Spleen (tissue), 11 donors: ENCODE results near the gene THUMPD3. TPM values are rescaled to one million over a fixed set of nuclear protein-coding genes. Genes with fewer than 3 reads are reported as not detected.

Source experiments
- DNase-seq: peaks from one replicate; pipeline ENCODE4 v3.0.0-alpha.2; 2020
- H3K27ac ChIP-seq, 8 donors: fragments of 200-600 bp; sonication (generic) in 7 of 8; 1 replicate in 4 of 8; 2 replicates in 4 of 8; pipeline versions ENCODE4 v1.5.0 to v1.8.0; 2016 to 2021; ENCODE audit warnings: inconsistent platforms in 4 of 8, mild to moderate bottlenecking in 4 of 8, moderate library complexity in 1 of 8
- H3K27me3 ChIP-seq, 7 donors: fragments of 200-600 bp; sonication (generic) in 6 of 7; replicated peaks in 1 of 7; 1 replicate in 4 of 7; 2 replicates in 3 of 7; pipeline versions ENCODE4 v1.5.0 to v1.8.0; 2016 to 2021; ENCODE audit warnings: inconsistent platforms in 3 of 7, mild to moderate bottlenecking in 1 of 7
- H3K36me3 ChIP-seq, 6 donors: fragments of 200-600 bp; sonication (generic) in 5 of 6; 1 replicate in 4 of 6; 2 replicates in 2 of 6; pipeline versions ENCODE4 v1.5.0 to v1.8.0; 2016 to 2021; ENCODE audit warnings: inconsistent platforms in 2 of 6
- H3K4me1 ChIP-seq, 6 donors: fragments of 200-600 bp; sonication (generic) in 5 of 6; 1 replicate in 3 of 6; 2 replicates in 3 of 6; pipeline versions ENCODE4 v1.5.0 to v1.8.0; 2016 to 2021; ENCODE audit warnings: inconsistent platforms in 3 of 6
- H3K4me3 ChIP-seq, 8 donors: fragments of 200-600 bp; sonication (generic) in 7 of 8; 1 replicate in 4 of 8; 2 replicates in 4 of 8; pipeline versions ENCODE4 v1.5.0 to v1.8.0; 2016 to 2021; ENCODE audit warnings: inconsistent platforms in 4 of 8, mild to moderate bottlenecking in 4 of 8, moderate library complexity in 2 of 8
- H3K9me3 ChIP-seq, 8 donors: fragments of 200-600 bp; sonication (generic) in 7 of 8; 1 replicate in 4 of 8; 2 replicates in 4 of 8; pipeline versions ENCODE4 v1.5.0 to v1.8.0; 2016 to 2021; ENCODE audit warnings: inconsistent platforms in 4 of 8
- POLR2A ChIP-seq, 3 donors: fragments of 450-650 bp; IDR thresholded peaks; one replicate each; pipeline ENCODE4 v1.5.1; 2017; ENCODE audit warnings: antibody characterized with exemption in 3 of 3, mild to moderate bottlenecking in 1 of 3
- POLR2AphosphoS5 ChIP-seq, 3 donors: sonication (generic); formaldehyde crosslinking; IDR thresholded peaks; one replicate each; pipeline ENCODE4 v1.5.1; 2017; ENCODE audit warnings: antibody characterized with exemption in 3 of 3
- WGBS, 5 donors: extraction: QIAGEN DNeasy Blood & Tissue Kit in 3 of 5; methylation state at CpG; one replicate each; pipeline versions ENCODE4 v1.1.5 to v1.1.7; 2013 to 2018; 5-methylcytosine and 5-hydroxymethylcytosine counted together
- intact Hi-C: fragments of 100-400 bp; cut with DNase I; formaldehyde crosslinking; loops from one replicate; pipeline ENCODE4 v1.15.0; 2023; ENCODE audit warnings: low total_unique reads
- polyA plus RNA-seq, 3 donors: library from polyadenylated mRNA; stranded (reverse); fragments of 200-250 nt; gene quantifications; one replicate each; pipeline ENCODE4 v1.2.1, GENCODE V29; 2013
- total RNA-seq, 7 donors: library from RNA; depleted of rRNA in 3 of 7; stranded (reverse); fragments of >200 nt in 3 of 7; fragmentation: NEBNext Ultra II Directional in 4 of 7; extraction: Animal tissue kit (Norgen Biotek cat#: 25700) in 4 of 7; gene quantifications; one replicate each; pipeline versions ENCODE4 v1.1.0 to v1.2.1, GENCODE V29; 2016 to 2021
- TF ChIP-seq, protein P1 (sequence below), 11 experiments: fragments of 200-600 bp in 7 of 11; fragments of 450-650 bp in 4 of 11; sonication (generic) in 4 of 11; IDR thresholded peaks in 8 of 11; conservative IDR thresholded peaks in 3 of 11; 1 replicate in 7 of 11; 2 replicates in 4 of 11; pipeline versions ENCODE4 v1.4.0 to v1.8.0; 2016 to 2021; ENCODE audit warnings: antibody characterized with exemption in 11 of 11, inconsistent platforms in 4 of 11, mild to moderate bottlenecking in 1 of 11
- donor health status: healthy with polysubstance abuse.
- donor health status: DM: no; HTN: no; CAD: no; lungs with moderate emphysema.
- donor health status: DM: no; HTN: no; CAD: no.
- donor health status: Bipolar disorder and iron deficiency.
- donor health status: healthy.
- donor health status: DM: no; HTN: no; CAD: no.
- donor health status: DM: yes; HTN: yes; CAD: no.

The THUMPD3 gene
- total and polyA plus RNA-seq, 10 donors = 16.3 to 36.8 (median 23.8) TPM

DNA sequence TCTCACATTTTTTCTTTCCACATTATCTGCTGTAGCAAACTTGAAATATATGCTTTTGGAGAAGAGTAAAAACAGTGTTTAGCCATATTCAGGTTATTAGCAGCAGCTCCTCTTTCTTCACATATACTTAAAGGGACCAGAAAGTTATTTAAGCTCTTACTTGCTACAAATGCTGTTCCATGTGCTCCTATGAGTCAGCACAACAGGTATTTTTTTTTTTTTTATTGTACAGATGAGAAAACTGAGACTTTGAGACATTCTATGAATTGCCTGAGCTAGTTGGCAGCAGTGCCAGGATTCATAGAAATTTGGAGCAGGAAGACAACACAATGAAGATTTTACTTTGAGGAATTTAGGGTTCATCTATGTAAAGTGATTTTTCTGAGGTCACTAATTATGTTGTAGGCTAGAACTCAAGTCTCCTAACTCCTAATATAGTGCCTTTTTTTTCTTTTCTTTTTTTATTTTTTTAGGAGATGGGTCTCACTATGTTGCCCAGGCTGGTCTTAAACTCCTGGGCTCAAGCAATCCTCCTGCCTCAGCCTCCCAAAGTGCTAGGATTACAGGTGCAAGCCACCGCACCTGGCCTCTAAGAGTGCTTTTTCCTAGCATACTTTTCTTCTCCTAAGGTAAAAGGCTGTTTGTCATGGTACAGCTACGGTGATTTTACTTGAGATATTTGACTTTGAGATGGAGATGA, 58.1 kb downstream of the THUMPD3 start:
- 92 to 97% (median 93%) methylated on average over 2 of the region's 2 CpGs for WGBS, 5 donors
- no peaks in the 10 kb centered on the region for H3K9me3 ChIP-seq
- H3K36me3 ChIP-seq = peaks cover 0 to 34% (median 2%) of the 10 kb centered on the region in 6 donors
- H3K4me3 ChIP-seq = no peak overlapping the region
- TF ChIP-seq, protein P1, sequence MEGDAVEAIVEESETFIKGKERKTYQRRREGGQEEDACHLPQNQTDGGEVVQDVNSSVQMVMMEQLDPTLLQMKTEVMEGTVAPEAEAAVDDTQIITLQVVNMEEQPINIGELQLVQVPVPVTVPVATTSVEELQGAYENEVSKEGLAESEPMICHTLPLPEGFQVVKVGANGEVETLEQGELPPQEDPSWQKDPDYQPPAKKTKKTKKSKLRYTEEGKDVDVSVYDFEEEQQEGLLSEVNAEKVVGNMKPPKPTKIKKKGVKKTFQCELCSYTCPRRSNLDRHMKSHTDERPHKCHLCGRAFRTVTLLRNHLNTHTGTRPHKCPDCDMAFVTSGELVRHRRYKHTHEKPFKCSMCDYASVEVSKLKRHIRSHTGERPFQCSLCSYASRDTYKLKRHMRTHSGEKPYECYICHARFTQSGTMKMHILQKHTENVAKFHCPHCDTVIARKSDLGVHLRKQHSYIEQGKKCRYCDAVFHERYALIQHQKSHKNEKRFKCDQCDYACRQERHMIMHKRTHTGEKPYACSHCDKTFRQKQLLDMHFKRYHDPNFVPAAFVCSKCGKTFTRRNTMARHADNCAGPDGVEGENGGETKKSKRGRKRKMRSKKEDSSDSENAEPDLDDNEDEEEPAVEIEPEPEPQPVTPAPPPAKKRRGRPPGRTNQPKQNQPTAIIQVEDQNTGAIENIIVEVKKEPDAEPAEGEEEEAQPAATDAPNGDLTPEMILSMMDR (IDR thresholded peaks at IDR 0.05 in 8 of 11, conservative IDR thresholded peaks at IDR 0.05 in 3 of 11) = no peak
- TF ChIP-seq POLR2AphosphoS5 (IDR thresholded peaks at IDR 0.05) (no peak), POLR2A (IDR thresholded peaks at IDR 0.05) (no peak)
- intact Hi-C loops = no loop called here
- peaks cover 18 to 86% (median 59%) of the 10 kb centered on the region in 6 donors for H3K4me1 ChIP-seq
- DNase-seq = no peak
- peak overlapping the region in 1 of 8 donors; percentile 22 for H3K27ac ChIP-seq
- no peaks in the 10 kb centered on the region for H3K27me3 ChIP-seq

DNA sequence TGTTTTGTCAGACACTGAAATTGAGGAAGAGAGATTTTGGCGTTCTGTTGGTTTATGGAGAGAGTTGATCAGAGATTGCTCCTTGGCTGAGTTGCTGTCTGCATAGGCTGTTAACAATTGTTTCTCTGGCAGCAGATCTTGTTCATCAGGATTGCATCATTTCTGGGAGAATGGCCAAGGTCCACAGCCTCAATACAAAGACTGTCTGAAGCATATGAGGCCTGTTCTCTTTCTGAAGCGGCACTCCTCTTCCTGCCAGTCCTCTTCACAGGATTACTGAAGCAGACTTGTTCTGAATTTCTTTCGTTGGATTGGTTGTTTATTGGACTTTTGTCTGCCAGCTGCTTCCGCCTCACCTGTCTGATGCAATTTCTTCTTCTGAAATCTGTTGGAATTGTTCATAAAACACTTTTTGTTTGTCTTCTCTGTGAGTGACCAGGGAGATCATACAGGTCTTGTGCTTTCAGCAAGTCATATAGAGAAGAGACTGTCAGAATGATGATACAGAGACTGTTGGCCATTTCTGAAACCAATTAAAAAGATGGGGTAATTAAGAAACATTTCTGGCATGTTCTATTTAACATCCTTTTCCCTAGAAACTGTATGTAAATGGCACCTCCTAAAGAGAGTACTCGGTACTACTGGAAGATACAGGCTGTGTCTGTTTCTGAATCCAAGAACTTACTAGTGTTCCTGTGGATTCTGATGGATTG, 60.0 kb downstream of the THUMPD3 start:
- H3K4me1 ChIP-seq = peaks cover 18 to 82% (median 52%) of the 10 kb centered on the region in 6 donors
- H3K4me3 ChIP-seq = no peak overlapping the region
- H3K27me3 ChIP-seq = no peaks in the 10 kb centered on the region
- WGBS, 5 donors = 28 to 48% (median 39%) methylated on average over 5 of the region's 5 CpGs
- H3K36me3 ChIP-seq = peaks cover 0 to 49% (median 19%) of the 10 kb centered on the region in 6 donors
- no peaks in the 10 kb centered on the region for H3K9me3 ChIP-seq
- peak overlapping the region; percentile 45 to 80 (median 68) for H3K27ac ChIP-seq
- TF ChIP-seq POLR2AphosphoS5 (IDR thresholded peaks at IDR 0.05) (peak in 1 of 3 donors; percentile 76), POLR2A (IDR thresholded peaks at IDR 0.05) (no peak)
- TF ChIP-seq, protein P1 (IDR thresholded peaks at IDR 0.05 in 8 of 11, conservative IDR thresholded peaks at IDR 0.05 in 3 of 11) = peak in 7 of 11 experiments; percentile 16 to 61 (median 34)
- intact Hi-C loops = no loop called here
- DNase-seq = no peak

DNA sequence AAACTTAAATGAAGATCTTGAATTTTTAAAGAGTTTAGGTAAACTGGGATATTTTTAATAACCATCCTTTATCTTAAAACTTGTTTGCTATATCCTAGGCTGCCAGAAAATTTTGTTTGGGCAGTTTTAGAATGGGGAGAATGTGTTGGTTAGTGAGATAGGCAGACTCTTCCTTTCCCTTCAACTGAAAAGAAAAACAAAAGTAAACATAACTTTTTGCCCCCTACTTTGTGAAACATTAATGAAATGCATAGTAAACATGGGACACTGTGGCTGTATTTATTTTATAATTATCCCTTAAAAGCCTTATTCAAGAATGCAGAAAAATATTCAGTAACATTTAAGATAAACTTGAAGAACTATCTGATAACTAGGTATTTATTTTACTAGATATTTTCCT, 65.6 kb downstream of the THUMPD3 start:
- Histone ChIP-seq H3K27ac (peak overlapping the region in 1 of 8 donors; percentile 2), H3K4me1 (peaks cover 3 to 30% (median 9%) of the 10 kb centered on the region in 6 donors), H3K9me3 (no peaks in the 10 kb centered on the region), H3K36me3 (peaks cover 1 to 93% (median 69%) of the 10 kb centered on the region in 6 donors), H3K27me3 (no peaks in the 10 kb centered on the region), H3K4me3 (no peak overlapping the region)
- DNase-seq = no peak
- TF ChIP-seq POLR2A (IDR thresholded peaks at IDR 0.05) (no peak), POLR2AphosphoS5 (IDR thresholded peaks at IDR 0.05) (no peak)
- TF ChIP-seq, protein P1 (IDR thresholded peaks at IDR 0.05 in 8 of 11, conservative IDR thresholded peaks at IDR 0.05 in 3 of 11) = no peak
- intact Hi-C loops = no loop called here

DNA sequence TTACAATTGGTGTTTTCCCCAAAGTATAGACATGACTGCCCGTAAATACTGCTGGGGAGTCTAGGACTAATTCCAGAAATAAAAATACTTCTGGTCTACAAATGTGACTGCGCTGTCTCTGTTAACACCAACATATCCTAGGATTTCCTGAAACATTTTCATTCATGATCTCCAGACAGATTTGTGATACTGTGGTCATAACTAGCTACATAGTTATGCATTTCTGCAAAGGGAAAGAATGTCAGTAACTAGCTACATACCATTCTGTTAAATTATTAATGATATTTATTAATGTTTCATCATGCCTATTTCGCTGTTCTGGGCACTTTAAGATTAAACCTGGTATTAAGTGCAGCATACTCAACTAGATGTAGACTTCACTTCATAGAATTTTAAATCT, 67.9 kb downstream of the THUMPD3 start:
- Histone ChIP-seq H3K4me1 (peaks cover 0 to 16% (median 0%) of the 10 kb centered on the region in 6 donors), H3K36me3 (peaks cover 5 to 100% (median 90%) of the 10 kb centered on the region in 6 donors), H3K9me3 (no peaks in the 10 kb centered on the region), H3K27ac (no peak overlapping the region), H3K4me3 (no peak overlapping the region), H3K27me3 (no peaks in the 10 kb centered on the region)
- TF ChIP-seq POLR2AphosphoS5 (IDR thresholded peaks at IDR 0.05) = no peak
- TF ChIP-seq, protein P1 (IDR thresholded peaks at IDR 0.05 in 8 of 11, conservative IDR thresholded peaks at IDR 0.05 in 3 of 11) = no peak
- TF ChIP-seq POLR2A (IDR thresholded peaks at IDR 0.05) = no peak
- intact Hi-C loops = no loop called here
- 95 to 99% (median 97%) methylated on average over 3 of the region's 3 CpGs for WGBS, 5 donors
- DNase-seq = no peak
